Progenitor cell of endocrine pancreas (in vitro differentiated cells): ENCODE data around the gene CHL1. TPM values are rescaled to one million over a fixed set of nuclear protein-coding genes. Genes with fewer than 3 reads are reported as not detected.
A peak's percentile ranks its signal among the peaks of the same experiment; 100 is the strongest.
"Not testable (repeated sequence)": the region's sequence is repeated elsewhere in the genome, so short reads cannot be mapped to it uniquely, and the experiment has no call there.

Experiments used
- DNase-seq: peaks from one replicate; pipeline ENCODE4 v3.0.0; 2021; ENCODE audit warnings: low spot score; ENCODE audit not compliant: unreplicated experiment
- H3K27ac Mint-ChIP-seq: 2 replicates; pipeline ENCODE4 v1.8.0; 2021; ENCODE audit warnings: mild to moderate bottlenecking, moderate library complexity, mixed read lengths
- H3K27me3 Mint-ChIP-seq: 2 replicates; pipeline ENCODE4 v1.8.0; 2021; ENCODE audit warnings: mixed read lengths
- H3K36me3 Mint-ChIP-seq: 2 replicates; pipeline ENCODE4 v1.8.0; 2022; ENCODE audit warnings: mixed read lengths; ENCODE audit not compliant: insufficient read depth
- H3K4me1 Mint-ChIP-seq: 2 replicates; pipeline ENCODE4 v1.8.0; 2021; ENCODE audit warnings: low read depth, mixed read lengths
- H3K4me3 Mint-ChIP-seq: 2 replicates; pipeline ENCODE4 v1.8.0; 2021; ENCODE audit warnings: low read depth, mild to moderate bottlenecking, moderate library complexity, mixed read lengths
- H3K9me3 Mint-ChIP-seq: 2 replicates; pipeline ENCODE4 v1.8.0; 2021; ENCODE audit warnings: low read depth, mixed read lengths
- total RNA-seq: library from RNA; stranded (reverse); gene quantifications from 2 replicates; pipeline ENCODE4 v1.2.1, GENCODE V29; 2021
- TF ChIP-seq, protein P1 (sequence below): fragments of 200-600 bp; sonication (generic); IDR thresholded peaks from one replicate; pipeline ENCODE4 v1.5.0; 2021; ENCODE audit warnings: antibody characterized with exemption, mild to moderate bottlenecking; ENCODE audit not compliant: unreplicated experiment

CHL1 gene
- total RNA-seq, 1 donor from 2014 or later = 24.7 TPM

DNA sequence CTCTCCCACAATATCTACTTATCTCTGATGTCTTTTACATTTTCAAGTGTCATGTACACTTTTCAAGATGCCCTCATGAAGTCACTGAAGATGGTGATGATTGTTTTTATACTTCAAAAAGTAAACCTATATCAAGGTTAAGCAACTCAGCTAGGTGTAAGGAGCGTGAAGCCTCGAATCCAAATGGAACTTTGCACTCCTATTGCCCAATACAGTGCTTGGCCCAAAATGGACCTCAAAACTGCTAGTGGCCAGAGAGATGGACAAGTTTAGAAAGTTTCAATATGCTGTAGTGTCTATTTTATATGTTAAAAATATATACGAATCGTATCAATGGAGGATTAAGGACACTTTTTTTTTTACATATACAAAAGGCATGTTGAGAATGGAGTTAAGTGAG lies 167.7 kb downstream of the CHL1 start:
- no peak overlapping the region for H3K27ac Mint-ChIP-seq
- peaks cover 11% of the 10 kb centered on the region for H3K36me3 Mint-ChIP-seq
- no peak for DNase-seq
- no peak overlapping the region for H3K4me3 Mint-ChIP-seq
- H3K27me3 Mint-ChIP-seq = no peaks in the 10 kb centered on the region
- TF ChIP-seq, protein P1, sequence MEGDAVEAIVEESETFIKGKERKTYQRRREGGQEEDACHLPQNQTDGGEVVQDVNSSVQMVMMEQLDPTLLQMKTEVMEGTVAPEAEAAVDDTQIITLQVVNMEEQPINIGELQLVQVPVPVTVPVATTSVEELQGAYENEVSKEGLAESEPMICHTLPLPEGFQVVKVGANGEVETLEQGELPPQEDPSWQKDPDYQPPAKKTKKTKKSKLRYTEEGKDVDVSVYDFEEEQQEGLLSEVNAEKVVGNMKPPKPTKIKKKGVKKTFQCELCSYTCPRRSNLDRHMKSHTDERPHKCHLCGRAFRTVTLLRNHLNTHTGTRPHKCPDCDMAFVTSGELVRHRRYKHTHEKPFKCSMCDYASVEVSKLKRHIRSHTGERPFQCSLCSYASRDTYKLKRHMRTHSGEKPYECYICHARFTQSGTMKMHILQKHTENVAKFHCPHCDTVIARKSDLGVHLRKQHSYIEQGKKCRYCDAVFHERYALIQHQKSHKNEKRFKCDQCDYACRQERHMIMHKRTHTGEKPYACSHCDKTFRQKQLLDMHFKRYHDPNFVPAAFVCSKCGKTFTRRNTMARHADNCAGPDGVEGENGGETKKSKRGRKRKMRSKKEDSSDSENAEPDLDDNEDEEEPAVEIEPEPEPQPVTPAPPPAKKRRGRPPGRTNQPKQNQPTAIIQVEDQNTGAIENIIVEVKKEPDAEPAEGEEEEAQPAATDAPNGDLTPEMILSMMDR = no peak
- H3K9me3 Mint-ChIP-seq = peaks cover 14% of the 10 kb centered on the region
- peaks cover 8% of the 10 kb centered on the region for H3K4me1 Mint-ChIP-seq

DNA sequence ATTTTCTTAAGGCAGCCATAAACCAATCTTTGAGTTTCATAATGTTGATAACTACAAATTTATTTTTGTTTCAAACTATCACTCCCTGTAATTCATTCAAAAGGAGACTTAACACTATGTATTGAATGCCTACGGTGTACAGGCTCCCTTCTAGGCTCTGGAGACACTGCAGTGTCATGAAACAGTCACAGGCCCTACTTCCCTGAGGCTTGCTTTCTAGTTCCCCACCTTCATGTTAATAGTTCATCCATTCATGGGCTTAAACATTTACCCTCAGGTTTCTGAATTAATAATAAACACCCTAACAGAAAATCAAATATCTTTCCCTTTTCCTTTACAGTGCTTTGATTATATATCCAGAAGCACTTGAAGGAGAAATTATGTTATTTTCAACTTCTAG lies 168.7 kb downstream of the CHL1 start:
- DNase-seq = no peak
- Mint-ChIP-seq H3K36me3 (peaks cover 10% of the 10 kb centered on the region), H3K27ac (no peak overlapping the region), H3K9me3 (peaks cover 21% of the 10 kb centered on the region), H3K4me3 (no peak overlapping the region), H3K4me1 (peaks cover 8% of the 10 kb centered on the region), H3K27me3 (no peaks in the 10 kb centered on the region)
- TF ChIP-seq, protein P1 = no peak

DNA sequence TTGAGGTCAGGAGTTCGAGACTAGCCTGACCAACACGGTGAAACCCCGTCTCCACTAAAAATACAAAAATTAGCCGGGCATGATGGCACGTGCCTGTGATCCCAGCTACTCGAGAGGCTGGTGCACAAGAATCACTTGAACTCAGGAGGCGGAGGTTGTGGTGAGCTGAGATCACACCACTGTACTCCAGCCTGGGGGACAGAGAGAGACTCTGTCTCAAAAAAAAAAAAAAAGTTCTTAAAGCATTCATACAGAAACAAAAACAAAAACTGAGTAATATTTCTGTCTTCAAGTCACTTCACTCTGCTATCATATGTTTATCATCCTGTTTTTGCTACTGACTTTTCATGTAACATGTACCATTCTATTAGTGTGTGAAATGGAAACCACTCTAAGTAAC lies 169.7 kb downstream of the CHL1 start:
- not testable (repeated sequence) for DNase-seq, H3K27ac Mint-ChIP-seq, H3K4me3 Mint-ChIP-seq, H3K27me3 Mint-ChIP-seq, H3K4me1 Mint-ChIP-seq
- Mint-ChIP-seq H3K9me3 (peaks cover 26% of the 10 kb centered on the region), H3K36me3 (peaks cover 12% of the 10 kb centered on the region)

DNA sequence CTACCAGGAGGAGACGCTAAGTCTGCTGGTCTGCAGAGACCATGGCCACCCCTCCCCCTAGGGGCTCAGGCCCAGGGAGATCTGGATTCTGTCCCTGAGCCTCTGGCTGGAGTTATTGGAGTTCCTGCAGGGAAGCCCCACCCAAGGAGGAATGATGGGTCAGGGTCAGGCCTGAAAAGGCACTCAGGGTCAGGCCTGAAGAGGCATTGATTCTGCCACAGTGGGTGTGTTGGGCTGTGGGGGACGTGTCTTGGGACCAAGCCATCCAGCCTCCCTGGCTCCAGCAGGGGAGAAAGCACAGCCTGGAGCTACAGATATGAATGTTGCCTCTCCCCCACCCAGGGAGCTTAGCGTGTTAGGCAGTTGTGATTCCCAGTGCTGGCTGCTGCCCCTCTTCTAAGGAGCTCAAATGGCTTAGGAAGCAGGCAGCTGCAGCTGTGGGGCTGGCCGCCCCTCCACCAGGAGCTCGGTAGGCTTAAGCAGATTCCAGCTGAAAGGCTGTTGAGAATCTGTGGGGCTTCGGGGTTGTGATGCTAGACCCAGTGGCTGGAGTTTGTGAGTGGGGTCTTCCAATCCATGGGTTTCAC lies 176.7 kb downstream of the CHL1 start:
- TF ChIP-seq, protein P1 = no peak
- Mint-ChIP-seq H3K27ac (no peak overlapping the region), H3K9me3 (peaks cover 20% of the 10 kb centered on the region), H3K4me3 (no peak overlapping the region), H3K36me3 (peaks cover 6% of the 10 kb centered on the region), H3K4me1 (peaks cover 12% of the 10 kb centered on the region), H3K27me3 (no peaks in the 10 kb centered on the region)
- DNase-seq = no peak

DNA sequence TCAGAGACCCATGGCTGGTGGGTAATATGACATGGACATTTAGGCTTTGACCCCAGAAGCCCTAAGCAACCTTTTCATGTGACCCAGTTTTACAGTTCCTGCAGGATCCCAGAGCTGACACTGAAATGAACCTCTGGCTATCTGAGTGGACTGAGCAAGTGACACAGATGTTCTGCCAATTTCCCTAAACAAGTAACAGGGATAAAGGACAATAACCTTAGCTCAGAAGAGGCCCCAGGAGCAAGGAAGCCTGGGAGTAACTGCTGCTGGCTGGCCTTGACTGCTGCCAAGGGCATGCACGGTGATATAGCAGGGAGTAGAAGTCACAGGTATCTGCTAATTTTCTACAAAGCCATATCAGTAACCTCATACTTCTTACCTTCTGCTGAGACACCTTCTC lies 177.9 kb downstream of the CHL1 start:
- peaks cover 11% of the 10 kb centered on the region for H3K9me3 Mint-ChIP-seq

DNA sequence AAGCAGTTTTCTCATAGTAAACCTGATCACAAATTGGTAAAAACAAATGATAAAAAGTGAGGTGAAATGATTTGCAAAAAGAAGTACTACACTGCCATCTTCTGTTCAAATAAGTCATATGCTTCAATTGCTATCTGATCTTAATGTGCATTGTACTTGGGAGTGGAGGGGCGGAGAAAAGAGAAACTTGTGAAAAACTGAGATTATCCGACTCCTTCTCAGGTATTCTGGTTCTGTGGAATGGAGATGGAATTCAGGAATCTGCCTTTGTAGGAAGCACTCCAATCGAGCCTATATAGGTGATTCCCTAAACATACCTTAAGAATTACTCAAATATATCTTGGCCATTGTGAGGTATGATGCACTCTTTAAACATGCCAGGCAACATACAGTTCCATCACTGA lies 180.6 kb downstream of the CHL1 start:
- no peak for DNase-seq
- no peaks in the 10 kb centered on the region for H3K36me3 Mint-ChIP-seq
- no peak overlapping the region for H3K27ac Mint-ChIP-seq
- no peak overlapping the region for H3K4me3 Mint-ChIP-seq
- no peaks in the 10 kb centered on the region for H3K27me3 Mint-ChIP-seq
- peaks cover 32% of the 10 kb centered on the region for H3K4me1 Mint-ChIP-seq
- TF ChIP-seq, protein P1 = peak; percentile 62
- H3K9me3 Mint-ChIP-seq = no peaks in the 10 kb centered on the region

More for the DNA sequence above, 177.9 kb downstream of the CHL1 start:
- peaks cover 2% of the 10 kb centered on the region for H3K36me3 Mint-ChIP-seq
- H3K27ac Mint-ChIP-seq = no peak overlapping the region
- TF ChIP-seq, protein P1 = no peak
- H3K4me1 Mint-ChIP-seq = peaks cover 21% of the 10 kb centered on the region
- no peak for DNase-seq
- no peak overlapping the region for H3K4me3 Mint-ChIP-seq
- H3K27me3 Mint-ChIP-seq = no peaks in the 10 kb centered on the region
